Kidney (tissue), 14 donors: ENCODE data around the gene PLXNB3. TPM values are rescaled to one million over a fixed set of nuclear protein-coding genes. Genes with fewer than 3 reads are reported as not detected.

Experiments
- DNase-seq, 5 donors: peaks; one replicate each; pipeline ENCODE4 v3.0.0-alpha.2; 2013 to 2020
- FAIRE-seq: peaks from 2 replicates; lab custom pipeline; 2012; peaks lifted over from hg19 to GRCh38; lab: Jason Lieb, UNC
- H3K27ac ChIP-seq, 2 donors: one replicate each; pipeline ENCODE4 v1.7.0; 2013; ENCODE audit warnings: low read depth in 2 of 2, low read length in 2 of 2, inconsistent platforms in 1 of 2
- H3K27me3 ChIP-seq: one replicate; pipeline ENCODE4 v1.7.1; 2013; ENCODE audit warnings: low read length, inconsistent platforms; ENCODE audit not compliant: control insufficient read depth, insufficient read depth
- H3K36me3 ChIP-seq, 3 donors: one replicate each; pipeline versions ENCODE4 v1.7.0 to v1.7.1; 2013; ENCODE audit warnings: low read length in 3 of 3, control low read depth in 1 of 3, inconsistent platforms in 1 of 3; ENCODE audit not compliant: insufficient read depth in 3 of 3, control insufficient read depth in 2 of 3
- H3K4me1 ChIP-seq, 3 donors: one replicate each; pipeline versions ENCODE4 v1.7.0 to v1.7.1; 2013; ENCODE audit warnings: low read length in 3 of 3, inconsistent platforms in 1 of 3, low read depth in 1 of 3; ENCODE audit not compliant: control insufficient read depth in 2 of 3, insufficient read depth in 2 of 3
- H3K4me3 ChIP-seq, 3 donors: one replicate each; pipeline versions ENCODE4 v1.7.0 to v1.8.1; 2013; ENCODE audit warnings: low read length in 3 of 3, control low read depth in 1 of 3, inconsistent platforms in 1 of 3
- H3K9ac ChIP-seq, 3 donors: one replicate each; pipeline versions ENCODE4 v1.7.0 to v1.7.1; 2013; ENCODE audit warnings: low read length in 3 of 3, control low read depth in 1 of 3, inconsistent platforms in 1 of 3
- H3K9me3 ChIP-seq, 3 donors: one replicate each; pipeline versions ENCODE4 v1.7.0 to v1.7.1; 2013; ENCODE audit warnings: low read length in 3 of 3, control low read depth in 1 of 3, inconsistent platforms in 1 of 3; ENCODE audit not compliant: control insufficient read depth in 2 of 3, insufficient read depth in 1 of 3
- intact Hi-C: fragments of 100-400 bp; cut with DNase I; formaldehyde crosslinking; loops from one replicate; pipeline ENCODE4 v1.11.1; 2022
- polyA plus RNA-seq: library from polyadenylated mRNA; stranded (reverse); fragments of 350-450 nt; fragmentation: Illumina TruSeq; extraction: RNeasy Lipid Tissue Mini Kit (QIAGEN cat#74804); gene quantifications from one replicate; pipeline ENCODE4 v1.2.3, GENCODE V29; 2014; ENCODE audit warnings: low read depth, low replicate concordance; ENCODE audit not compliant: insufficient read depth
- total RNA-seq: library from RNA; stranded (reverse); fragmentation: NEBNext Ultra II Directional; extraction: Animal tissue kit (Norgen Biotek cat#: 25700); gene quantifications from one replicate; pipeline ENCODE4 v1.2.1, GENCODE V29; 2021
- TF ChIP-seq, protein P1 (sequence below): IDR thresholded peaks from 3 replicates; pipeline ENCODE4 v1.5.1; 2012; ENCODE audit warnings: mild to moderate bottlenecking, moderate library complexity, borderline replicate concordance; ENCODE audit not compliant: insufficient read depth; ENCODE audit errors: extremely low read depth
- donor health status: control.
- donor health status: control.
- donor health status: control.
- donor health status: control.
- donor health status: control.
- donor health status: DM: yes; HTN: yes; CAD: no.
- donor health status: Normal renal cell carcinoma (clear cell type).

Gene PLXNB3
- total and polyA plus RNA-seq, 2 donors from 2014 or later = 2.2 to 5.6 TPM

DNA sequence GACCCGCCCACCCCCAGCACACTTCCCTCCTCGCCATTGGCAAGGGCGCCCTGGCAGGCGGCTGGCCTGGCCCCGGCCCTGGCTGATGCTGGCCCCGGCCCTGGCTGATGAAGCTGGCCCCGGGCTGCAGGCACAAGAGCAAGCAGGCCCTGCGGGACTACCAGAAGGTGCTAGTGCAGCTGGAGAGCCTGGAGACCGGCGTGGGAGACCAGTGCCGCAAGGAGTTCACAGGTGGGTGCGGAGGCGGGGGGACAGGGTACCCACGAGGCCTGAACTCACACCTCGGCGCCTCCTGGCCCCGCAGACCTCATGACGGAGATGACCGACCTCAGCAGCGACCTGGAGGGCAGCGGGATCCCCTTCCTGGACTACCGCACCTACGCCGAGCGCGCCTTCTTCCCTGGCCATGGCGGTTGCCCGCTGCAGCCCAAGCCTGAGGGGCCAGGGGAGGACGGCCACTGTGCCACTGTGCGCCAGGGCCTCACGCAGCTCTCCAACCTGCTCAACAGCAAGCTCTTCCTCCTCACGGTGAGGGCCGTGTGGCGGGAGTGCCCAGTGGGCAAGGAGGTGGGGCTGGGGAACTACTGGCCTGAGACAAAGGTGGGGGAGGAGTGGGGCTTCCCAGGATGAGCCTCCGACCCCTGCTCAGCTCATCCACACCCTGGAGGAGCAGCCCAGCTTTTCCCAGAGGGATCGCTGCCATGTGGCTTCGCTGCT, 10.7 kb downstream of the PLXNB3 start:
- TF ChIP-seq, protein P1, sequence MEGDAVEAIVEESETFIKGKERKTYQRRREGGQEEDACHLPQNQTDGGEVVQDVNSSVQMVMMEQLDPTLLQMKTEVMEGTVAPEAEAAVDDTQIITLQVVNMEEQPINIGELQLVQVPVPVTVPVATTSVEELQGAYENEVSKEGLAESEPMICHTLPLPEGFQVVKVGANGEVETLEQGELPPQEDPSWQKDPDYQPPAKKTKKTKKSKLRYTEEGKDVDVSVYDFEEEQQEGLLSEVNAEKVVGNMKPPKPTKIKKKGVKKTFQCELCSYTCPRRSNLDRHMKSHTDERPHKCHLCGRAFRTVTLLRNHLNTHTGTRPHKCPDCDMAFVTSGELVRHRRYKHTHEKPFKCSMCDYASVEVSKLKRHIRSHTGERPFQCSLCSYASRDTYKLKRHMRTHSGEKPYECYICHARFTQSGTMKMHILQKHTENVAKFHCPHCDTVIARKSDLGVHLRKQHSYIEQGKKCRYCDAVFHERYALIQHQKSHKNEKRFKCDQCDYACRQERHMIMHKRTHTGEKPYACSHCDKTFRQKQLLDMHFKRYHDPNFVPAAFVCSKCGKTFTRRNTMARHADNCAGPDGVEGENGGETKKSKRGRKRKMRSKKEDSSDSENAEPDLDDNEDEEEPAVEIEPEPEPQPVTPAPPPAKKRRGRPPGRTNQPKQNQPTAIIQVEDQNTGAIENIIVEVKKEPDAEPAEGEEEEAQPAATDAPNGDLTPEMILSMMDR = no peak
- H3K36me3 ChIP-seq = no peaks in the 10 kb centered on the region
- DNase-seq (peak in 2 of 5 donors; percentile 45 to 66), FAIRE-seq (no peak)
- H3K9me3 ChIP-seq = no peaks in the 10 kb centered on the region
- no peaks in the 10 kb centered on the region for H3K4me1 ChIP-seq
- no peaks in the 10 kb centered on the region for H3K27me3 ChIP-seq
- H3K27ac ChIP-seq = no peak overlapping the region
- no peak overlapping the region for H3K4me3 ChIP-seq
- intact Hi-C loops = no loop called here
- no peak overlapping the region for H3K9ac ChIP-seq

DNA sequence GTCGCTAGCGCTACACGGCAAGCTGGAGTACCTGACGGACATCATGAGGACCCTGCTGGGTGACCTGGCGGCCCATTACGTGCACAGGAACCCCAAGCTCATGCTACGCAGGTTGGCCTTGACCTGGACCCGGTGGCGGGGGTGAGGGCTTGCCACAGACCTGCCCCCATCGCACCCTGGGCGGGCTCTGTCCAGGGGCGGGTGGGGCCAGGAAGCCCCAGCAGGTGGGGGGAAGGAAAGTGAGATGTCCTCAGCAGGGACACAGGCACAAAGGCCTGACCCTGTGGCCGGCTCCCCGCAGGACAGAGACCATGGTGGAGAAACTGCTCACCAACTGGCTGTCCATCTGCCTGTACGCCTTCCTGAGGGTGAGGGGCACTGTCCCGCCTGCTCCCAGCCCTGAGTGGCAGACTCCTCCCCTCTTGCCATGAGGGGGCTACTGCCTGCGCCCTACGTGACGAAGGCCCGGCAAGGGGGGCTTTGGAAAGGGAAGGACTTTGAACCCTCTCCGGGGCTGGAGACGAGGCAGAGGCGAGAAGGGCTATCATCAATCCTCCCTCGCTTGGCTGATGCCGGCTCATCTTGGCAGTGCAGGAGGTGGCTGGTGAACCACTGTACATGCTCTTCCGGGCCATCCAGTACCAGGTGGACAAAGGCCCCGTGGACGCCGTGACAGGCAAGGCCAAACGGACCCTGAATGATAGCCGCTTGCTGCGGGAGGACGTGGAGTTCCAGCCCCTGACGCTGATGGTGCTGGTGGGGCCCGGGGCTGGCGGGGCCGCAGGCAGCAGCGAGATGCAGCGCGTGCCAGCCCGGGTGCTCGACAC, 11.5 kb downstream of the PLXNB3 start:
- Histone ChIP-seq H3K9me3 (no peaks in the 10 kb centered on the region), H3K36me3 (no peaks in the 10 kb centered on the region), H3K27ac (no peak overlapping the region), H3K27me3 (no peaks in the 10 kb centered on the region), H3K4me3 (no peak overlapping the region), H3K9ac (no peak overlapping the region), H3K4me1 (no peaks in the 10 kb centered on the region)
- FAIRE-seq = no peak
- intact Hi-C loops = no loop called here
- peak in 2 of 5 donors; percentile 14 to 68 for DNase-seq
- TF ChIP-seq, protein P1 = no peak

DNA sequence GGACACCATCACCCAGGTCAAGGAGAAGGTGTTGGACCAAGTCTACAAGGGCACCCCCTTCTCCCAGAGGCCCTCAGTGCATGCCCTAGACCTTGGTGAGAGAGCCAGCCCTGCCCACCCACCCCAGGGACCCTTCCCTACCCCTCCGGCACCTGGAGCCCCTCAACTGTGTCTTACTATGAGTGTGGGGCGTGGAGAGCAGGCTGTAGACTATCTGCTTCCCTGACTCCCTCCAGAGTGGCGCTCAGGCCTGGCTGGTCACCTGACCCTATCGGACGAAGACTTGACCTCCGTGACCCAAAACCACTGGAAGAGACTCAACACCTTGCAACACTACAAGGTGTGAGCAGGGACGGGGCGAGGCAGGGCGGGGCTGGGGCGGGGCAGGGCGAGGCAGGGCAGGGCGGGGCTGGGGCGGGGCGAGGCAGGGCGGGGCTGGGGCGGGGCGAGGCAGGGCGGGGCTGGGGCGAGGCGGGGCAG, 12.1 kb downstream of the PLXNB3 start:
- DNase-seq (peak in 2 of 5 donors; percentile 32 to 41), FAIRE-seq (no peak)
- Histone ChIP-seq H3K27me3 (no peaks in the 10 kb centered on the region), H3K4me3 (no peak overlapping the region), H3K27ac (no peak overlapping the region), H3K4me1 (no peaks in the 10 kb centered on the region), H3K9me3 (no peaks in the 10 kb centered on the region), H3K9ac (no peak overlapping the region), H3K36me3 (no peaks in the 10 kb centered on the region)
- TF ChIP-seq, protein P1 = no peak
- intact Hi-C loops = no loop called here
